HepG2 (cell line): Measurements from ENCODE around the gene DRAM1. TPM values are rescaled to one million over a fixed set of nuclear protein-coding genes. Genes with fewer than 3 reads are reported as not detected.

Experiments used
- CENPBD1 ChIP-seq: sonication (generic); formaldehyde crosslinking; IDR thresholded peaks from 2 replicates; pipeline ENCODE4 v1.8.0; 2022; ENCODE audit warnings: missing genetic modification reagents, low read depth, mild to moderate bottlenecking, borderline replicate concordance
- CENPX ChIP-seq: sonication (generic); formaldehyde crosslinking; IDR thresholded peaks from 2 replicates; pipeline ENCODE4 v1.9.0; 2021; ENCODE audit warnings: mild to moderate bottlenecking, missing genetic modification reagents, moderate library complexity
- DZIP1 ChIP-seq: sonication (generic); formaldehyde crosslinking; IDR thresholded peaks from 2 replicates; pipeline ENCODE4 v1.5.0; 2020; ENCODE audit warnings: mild to moderate bottlenecking, missing genetic modification reagents
- E2F1 ChIP-seq: sonication (generic); formaldehyde crosslinking; IDR thresholded peaks from 2 replicates; pipeline ENCODE4 v1.5.0; 2020; ENCODE audit warnings: missing genetic modification reagents
- FOXA1 ChIP-seq, 2 experiments: fragments of 450-650 bp in 1 of 2; sonication (generic) in 1 of 2; formaldehyde crosslinking in 1 of 2; IDR thresholded peaks; 2 replicates each; pipeline versions ENCODE4 v1.4.0 to v1.6.1; 2016 to 2020; ENCODE audit warnings: missing genetic modification reagents in 1 of 2
- HHEX ChIP-seq: IDR thresholded peaks from 2 replicates; pipeline ENCODE4 v1.6.1; 2016; ENCODE audit warnings: control low read depth
- KDM4B ChIP-seq: sonication (generic); formaldehyde crosslinking; IDR thresholded peaks from 2 replicates; pipeline ENCODE4 v1.4.0; 2020; ENCODE audit warnings: missing genetic modification reagents
- LBX2 ChIP-seq: sonication (generic); formaldehyde crosslinking; IDR thresholded peaks from 2 replicates; pipeline ENCODE4 v1.5.0; 2020; ENCODE audit warnings: missing genetic modification reagents, mild to moderate bottlenecking, borderline replicate concordance
- MLXIP ChIP-seq: sonication (generic); formaldehyde crosslinking; IDR thresholded peaks from 2 replicates; pipeline ENCODE4 v1.9.0; 2021; ENCODE audit warnings: missing genetic modification reagents, borderline replicate concordance
- MTA3 ChIP-seq: sonication (generic); formaldehyde crosslinking; IDR thresholded peaks from 2 replicates; pipeline ENCODE4 v1.4.0; 2020; ENCODE audit warnings: missing genetic modification reagents
- RELA ChIP-seq: sonication (generic); formaldehyde crosslinking; IDR thresholded peaks from 2 replicates; pipeline ENCODE4 v1.4.0; 2020; ENCODE audit warnings: missing genetic modification reagents
- ZFP90 ChIP-seq: sonication (generic); formaldehyde crosslinking; IDR thresholded peaks from 2 replicates; pipeline ENCODE4 v1.8.0; 2022; ENCODE audit warnings: missing genetic modification reagents, mild to moderate bottlenecking, inconsistent platforms, borderline replicate concordance
- ZNF513 ChIP-seq: sonication (generic); formaldehyde crosslinking; conservative IDR thresholded peaks from 2 replicates; pipeline ENCODE4 v1.5.0; 2020; ENCODE audit warnings: missing genetic modification reagents
- ZNF652 ChIP-seq: IDR thresholded peaks from 2 replicates; pipeline ENCODE4 v1.6.1; 2016; ENCODE audit warnings: low read depth, borderline replicate concordance
- polyA plus RNA-seq, 8 experiments: library from polyadenylated mRNA; depleted of rRNA in 3 of 8; stranded (reverse) in 7 of 8; unstranded in 1 of 8; fragments of >200 nt; fragmentation: Illumina TruSeq in 4 of 8; extraction: Trizol in 4 of 8; gene quantifications; 2 replicates each; pipeline versions ENCODE4 v1.2.1 to v1.2.3, GENCODE V29; 2011 to 2016; ENCODE audit warnings: low read depth in 4 of 8, missing spikeins in 1 of 8, mixed read lengths in 1 of 8; ENCODE audit not compliant: insufficient read depth in 1 of 8
- total RNA-seq, 5 experiments: library from RNA; depleted of rRNA; stranded (reverse); fragments of >200 nt; fragmentation: Illumina TruSeq; extraction: Trizol; gene quantifications; 2 replicates each; pipeline ENCODE4 v1.2.3, GENCODE V29; 2016; ENCODE audit warnings: low read depth in 1 of 5

DRAM1 gene
- total and polyA plus RNA-seq, 2 of the 13 experiments (the other 11 are each of a cell fraction or from before 2014, with no cell fraction given), result 20.9 to 32.6 TPM

- TF ChIP-seq ZNF513 (no peak), CENPBD1 (CRISPR knock-in tag) (0 out of 2 replicates have a peak, but pooled peaks have one; percentile 39), MTA3 (CRISPR knock-in tag) (no peak), DZIP1 (no peak), ZNF652 (CRISPR knock-in tag) (no peak), HHEX (no peak), CENPX (CRISPR knock-in tag) (no peak), KDM4B (CRISPR knock-in tag) (peak; percentile 52; the same call in 1 of the 2 replicates), RELA (peak; percentile 94; the same call in 1 of the 2 replicates), E2F1 (CRISPR knock-in tag) (peak; percentile 71; the same call in 1 of the 2 replicates), LBX2 (no peak), MLXIP (no peak), FOXA1 (IDR thresholded peaks at IDR 0.05) (no peak), FOXA1 (CRISPR knock-in tag; IDR thresholded peaks at IDR 0.05) (no peak; the same call in 1 of the 2 replicates), ZFP90 (CRISPR knock-in tag) (0 out of 2 replicates have a peak, but pooled peaks have one; percentile 19)
Measured at GRCh38 chr12:101876861-101877805, at the start of gene DRAM1 (continued).
